GM19395 (cell line): Measurements from ENCODE around the gene TMEM121.

Source experiments
- ATAC-seq: cut with Tn5 transposase; IDR thresholded peaks from one replicate; pipeline ENCODE4 v1.9.1; 2021; ENCODE audit warnings: mild to moderate bottlenecking, moderate library complexity; ENCODE audit not compliant: unreplicated experiment

TMEM121 gene

DNA sequence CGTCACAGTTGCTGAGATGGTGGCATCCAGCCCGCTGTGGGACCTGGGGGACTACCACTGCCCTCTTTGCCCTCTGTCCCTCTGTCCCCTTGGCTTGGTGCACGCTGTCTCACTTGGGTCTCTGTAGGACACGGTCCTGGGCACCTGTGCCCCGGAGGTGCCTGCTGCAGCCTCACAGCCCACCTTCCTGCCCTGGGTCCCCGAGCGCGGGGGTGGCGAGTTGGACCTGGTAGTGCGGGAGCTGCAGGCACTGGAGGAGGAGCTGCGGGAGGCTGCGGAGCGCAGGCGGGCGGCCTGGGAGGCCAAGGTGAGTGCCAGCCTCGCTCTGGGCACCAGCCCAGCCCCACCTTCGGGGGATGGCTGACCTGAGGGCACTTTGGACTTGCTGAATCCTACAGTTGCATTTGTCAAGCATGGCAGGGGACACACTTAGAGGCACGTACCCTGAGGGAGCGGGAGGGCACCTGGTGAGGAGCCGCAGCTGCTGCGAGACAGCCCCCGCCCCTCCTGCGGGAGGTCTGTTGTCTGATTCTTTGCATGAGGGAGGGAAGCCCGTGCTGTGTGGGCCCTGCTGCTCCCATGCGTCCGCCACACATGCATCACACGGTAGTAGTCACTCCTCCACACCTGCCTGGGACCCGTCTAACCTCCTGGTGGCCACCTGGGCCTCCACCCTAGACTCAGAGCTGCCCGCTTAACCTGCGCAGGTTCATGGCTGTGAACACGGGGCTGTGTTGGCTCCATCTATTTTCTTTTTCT, 28.5 kb upstream of the TMEM121 start:
- ATAC-seq, result no peak

DNA sequence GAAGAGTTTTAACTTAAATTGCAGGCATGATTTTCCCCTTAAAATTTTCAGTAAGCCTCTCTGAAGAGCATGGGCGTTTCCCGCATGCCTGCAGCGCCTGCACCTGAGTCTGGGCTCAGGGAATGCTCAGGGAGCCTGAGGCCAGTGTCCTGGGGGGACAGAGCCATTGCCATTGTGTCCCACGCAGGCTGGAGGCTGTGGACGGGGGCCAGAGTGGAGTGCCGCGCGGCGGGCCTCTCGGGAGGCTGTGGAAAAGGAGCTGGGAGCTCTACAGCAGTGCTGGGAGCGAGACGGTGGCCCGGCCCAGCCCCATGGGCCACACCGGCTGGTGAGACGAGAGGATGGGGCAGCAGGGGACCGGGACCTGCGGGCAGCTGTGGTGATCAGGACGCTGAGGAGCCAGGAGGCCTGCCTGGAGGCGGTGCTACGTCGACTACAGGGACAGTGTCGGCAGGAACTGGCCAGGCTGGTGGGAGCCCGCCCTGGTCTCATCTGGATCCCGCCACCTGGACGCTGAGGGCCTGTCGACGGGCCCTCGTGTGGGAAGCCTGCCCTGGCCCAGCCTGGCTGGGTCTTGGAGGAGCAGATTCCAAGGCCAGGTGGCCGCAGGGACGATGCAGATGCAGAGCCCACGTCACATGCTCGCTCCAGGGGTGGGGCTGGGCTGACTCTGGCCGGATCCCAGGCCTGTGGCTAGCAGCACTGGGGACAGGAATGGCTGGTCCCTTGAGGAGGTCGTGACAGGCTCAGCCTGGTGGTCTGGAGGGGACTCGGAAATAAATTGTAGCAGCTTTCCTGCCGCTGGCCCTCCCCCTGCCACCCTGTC, 27.7 kb upstream of the TMEM121 start:
- ATAC-seq, result no peak

DNA sequence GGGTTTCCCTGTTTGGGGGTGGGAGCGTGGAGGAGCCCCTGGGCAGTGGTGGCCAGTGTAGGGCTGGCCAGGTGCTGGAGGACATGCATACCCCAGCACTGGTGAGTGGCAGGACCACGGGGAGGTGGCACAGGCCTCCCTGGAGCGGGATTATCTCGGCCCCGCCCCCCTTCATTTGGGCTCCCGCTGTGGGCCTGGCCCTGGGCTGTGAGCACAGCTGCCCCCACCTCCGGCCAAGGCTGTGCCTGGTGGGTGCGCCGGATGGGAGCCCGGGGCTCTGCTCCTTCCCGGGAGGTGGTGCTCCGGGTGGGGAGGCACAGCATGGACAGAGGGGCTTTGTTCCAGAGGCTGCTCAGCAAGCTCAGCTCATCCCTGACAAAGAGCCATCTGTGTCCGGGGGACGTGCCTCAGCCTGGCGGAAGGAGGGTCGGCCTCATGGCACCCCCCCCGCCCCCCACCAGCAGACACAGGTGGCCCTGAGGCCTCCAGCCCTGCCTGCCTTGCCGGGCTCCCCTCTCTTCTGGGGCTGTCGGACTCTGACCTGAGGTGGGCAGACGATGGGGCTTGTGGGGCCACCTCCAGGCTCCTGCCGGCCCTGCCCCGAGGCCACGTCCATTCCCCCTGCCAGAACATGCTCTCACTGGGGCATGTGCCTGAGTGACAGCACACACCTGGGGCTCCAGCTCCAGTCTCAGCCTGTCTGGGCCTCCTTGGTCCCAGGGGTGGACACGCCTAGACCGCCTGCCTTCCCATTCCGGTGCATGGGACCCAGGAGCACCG, 26.9 kb upstream of the TMEM121 start:
- no peak for ATAC-seq

DNA sequence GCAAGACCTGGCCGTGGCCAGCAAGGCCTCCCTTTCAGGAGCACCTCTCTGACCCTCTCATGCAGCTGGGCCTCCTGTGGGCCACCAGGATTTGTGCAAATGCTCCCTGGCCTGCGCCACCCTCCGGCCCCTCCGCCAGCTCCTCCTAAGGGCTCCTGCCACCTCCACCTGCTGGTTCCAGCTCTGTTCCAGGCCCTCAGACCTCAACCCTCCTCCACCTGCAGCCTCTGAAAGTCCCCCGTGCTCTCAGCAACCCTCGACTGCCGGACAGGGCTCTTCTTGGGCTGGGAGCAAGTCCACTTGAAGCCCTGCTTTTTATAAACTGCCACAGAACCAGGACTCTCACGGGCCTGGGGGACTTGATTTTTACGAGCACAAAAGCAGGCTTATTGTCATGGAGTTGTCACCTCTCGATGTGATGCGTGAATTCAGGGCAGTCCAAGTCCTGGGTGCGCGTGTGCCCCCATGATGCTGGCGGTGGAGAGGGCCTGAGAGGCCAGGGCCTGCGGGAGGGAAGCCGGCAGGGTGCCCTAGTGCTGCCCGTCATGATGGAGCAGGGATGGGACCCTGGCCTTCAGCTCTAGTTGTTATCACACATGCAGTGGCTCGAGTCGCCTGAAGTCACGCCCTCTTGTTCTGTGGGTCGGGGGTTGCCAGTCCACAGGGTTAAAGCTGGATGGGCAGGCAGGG, 26.2 kb upstream of the TMEM121 start:
- no peak for ATAC-seq

DNA sequence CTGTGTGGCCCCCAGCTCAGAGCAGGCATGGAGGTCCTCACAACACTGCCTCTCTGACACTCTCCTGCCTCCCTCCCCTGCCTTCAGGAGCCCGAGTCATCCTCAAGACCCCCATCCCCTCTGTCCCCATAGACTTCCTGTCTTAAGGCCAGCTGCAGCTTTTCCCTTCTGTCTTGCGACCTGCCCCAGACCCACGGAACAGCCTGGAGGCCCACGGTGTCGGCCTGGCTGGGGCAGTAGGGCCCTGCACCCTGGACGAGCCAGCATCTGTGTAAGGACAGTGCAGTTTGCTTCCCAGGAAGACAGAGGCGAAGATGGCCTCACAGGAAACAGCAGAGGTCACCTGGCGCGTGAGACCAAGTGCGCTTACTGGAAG, 25.7 kb upstream of the TMEM121 start:
- ATAC-seq, result no peak

DNA sequence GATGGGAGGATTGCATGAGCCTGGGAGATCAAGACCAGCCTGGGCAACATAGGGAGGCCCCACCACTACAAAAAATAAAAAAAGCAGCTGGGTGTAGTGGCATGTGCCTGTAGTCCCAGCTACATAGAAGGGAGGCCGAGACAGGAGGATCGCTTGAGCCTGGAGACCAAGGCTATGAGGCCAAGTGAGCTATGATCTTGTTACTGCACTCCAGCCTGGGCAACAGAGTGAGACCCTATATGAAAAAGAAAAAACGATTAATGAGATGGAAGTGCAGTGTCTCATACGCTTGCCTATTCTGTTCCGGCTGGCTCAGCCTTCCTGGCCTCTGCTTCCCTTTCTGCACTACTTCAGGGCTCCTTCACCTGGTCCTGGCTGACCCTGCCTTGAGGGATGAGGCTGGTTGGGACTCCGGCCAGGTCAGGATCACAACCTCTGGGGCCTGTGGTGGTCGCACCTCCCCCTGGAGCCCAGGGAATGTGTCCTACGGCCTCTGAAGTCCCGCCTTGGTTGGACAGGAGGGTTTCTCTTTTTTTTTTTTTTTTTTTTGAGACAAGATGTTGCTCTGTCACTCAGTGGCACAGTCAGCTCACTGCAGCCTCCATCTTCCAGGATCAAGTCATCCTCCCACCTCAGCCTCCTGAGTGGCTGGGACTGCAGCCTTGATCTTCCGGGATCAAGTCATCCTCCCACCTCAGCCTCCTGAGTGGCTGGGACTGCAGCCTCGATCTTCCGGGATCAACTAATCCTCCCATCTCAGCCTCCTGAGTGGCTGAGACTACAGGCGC, 24.7 kb upstream of the TMEM121 start:
- no peak for ATAC-seq

DNA sequence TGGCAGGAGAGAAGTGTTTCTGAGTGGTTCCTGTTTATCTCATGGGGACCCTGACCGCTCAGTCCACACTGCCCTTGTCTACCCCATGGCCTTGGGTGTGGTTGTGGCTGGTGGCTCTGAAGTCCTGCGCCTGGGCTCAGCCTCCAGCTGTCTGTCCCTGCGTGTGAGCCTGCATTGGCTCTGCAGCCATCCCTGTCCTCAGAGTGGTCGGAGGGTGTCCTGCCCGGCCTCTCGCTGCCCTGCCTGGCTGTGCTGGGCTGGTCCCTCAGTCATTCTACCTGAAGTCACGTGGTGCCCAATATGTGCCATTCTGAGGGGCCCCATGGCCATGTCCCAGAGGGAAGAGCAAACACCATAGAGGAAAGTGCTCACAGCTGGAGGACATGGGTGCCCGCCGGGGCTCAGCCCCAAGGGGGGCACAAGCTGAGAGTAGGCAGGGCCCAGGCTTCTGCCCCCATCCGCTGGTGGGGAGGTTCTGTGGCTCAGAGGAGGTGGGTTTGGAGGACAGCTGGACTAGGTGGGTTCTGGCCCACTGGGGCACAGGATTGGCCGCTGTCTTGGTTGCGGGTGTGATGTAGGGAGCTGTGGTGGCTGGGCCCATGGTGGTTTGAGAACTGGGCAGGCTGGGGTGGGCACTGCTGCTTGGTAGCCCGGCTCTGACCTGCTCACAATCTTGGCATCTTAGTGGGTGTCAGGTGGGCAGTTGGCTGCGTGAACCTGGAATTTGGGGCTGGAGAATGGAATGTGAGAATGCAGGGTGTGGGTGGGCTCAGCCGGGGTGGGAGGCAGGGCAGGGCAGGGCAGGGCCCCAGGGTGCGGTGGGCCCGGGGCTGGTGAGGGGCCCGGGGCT, 23.7 kb upstream of the TMEM121 start:
- no peak for ATAC-seq

DNA sequence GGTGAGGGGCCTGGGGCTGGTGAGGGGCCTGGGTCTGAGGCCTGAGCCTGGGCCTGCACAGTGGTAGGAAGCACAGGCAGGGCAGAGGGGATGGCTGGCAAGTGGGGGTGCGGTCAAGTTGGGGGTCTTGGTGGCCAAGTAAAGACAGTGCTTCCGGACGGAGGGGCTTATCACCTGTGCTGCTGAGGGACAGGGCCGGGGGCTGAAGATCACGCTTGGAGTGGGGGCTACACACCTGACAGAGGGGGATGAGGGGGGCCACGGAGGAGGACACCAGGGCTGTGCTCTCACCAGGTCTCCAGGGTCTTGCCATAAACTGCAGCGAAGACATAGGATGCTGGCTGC, 23.1 kb upstream of the TMEM121 start:
- no peak for ATAC-seq

DNA sequence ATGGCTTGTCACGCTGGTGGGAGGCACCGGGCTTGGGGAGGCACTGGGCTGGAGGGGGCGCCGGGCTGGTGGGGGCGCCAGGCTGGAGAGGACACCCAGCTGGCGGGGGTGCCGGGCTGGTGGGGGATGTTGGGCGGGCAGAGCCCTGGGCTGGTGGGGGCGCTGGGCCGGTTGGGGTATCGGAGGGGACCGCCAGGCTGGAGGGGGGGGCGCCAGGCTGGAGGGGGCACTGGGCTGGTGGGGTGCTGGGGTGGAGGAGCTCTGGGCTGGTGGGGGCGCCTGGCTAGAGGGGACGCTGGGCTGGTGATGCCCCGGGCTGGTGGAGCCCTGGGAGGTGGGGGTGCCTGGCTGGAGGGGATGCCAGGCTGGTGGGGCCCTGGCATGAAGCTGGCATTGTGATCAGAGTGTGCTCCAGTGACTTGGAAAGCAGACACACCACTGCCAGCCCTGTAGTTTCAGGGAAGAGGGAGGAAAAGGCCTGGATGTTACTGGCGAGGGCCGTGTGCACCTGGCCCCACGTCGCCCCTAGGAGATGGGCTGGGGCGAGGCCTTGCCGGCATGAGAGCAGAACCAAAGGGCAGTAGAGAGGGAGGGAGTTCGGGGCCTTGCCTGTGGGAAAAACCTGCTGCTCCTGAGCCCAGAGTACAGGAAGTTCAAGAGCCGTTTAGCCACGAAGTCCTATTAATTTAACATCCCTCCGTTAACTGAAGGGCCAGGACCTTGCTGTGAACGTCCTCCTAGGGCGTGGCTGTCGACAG, 22.3 kb upstream of the TMEM121 start:
- no peak for ATAC-seq

DNA sequence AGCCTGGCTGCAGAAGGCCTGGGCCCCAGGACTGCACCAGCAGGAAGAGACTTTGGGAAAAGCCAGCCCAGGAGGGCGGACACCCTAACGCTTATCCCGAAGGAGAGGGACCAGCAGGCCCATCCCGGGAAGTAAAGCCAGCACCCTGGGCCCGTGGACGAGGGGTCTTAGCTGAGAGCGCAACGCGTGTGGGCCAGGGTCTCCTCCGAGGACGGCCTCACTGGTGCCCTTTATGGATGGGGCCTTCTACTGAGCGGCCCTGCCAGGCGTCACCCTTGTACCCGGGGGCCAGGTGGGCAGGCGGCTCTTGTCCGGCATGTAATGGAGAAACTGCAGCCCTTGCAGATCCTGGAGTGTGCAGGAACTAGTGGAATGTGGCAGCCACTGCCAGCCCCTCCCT, 21.3 kb upstream of the TMEM121 start:
- no peak for ATAC-seq

DNA sequence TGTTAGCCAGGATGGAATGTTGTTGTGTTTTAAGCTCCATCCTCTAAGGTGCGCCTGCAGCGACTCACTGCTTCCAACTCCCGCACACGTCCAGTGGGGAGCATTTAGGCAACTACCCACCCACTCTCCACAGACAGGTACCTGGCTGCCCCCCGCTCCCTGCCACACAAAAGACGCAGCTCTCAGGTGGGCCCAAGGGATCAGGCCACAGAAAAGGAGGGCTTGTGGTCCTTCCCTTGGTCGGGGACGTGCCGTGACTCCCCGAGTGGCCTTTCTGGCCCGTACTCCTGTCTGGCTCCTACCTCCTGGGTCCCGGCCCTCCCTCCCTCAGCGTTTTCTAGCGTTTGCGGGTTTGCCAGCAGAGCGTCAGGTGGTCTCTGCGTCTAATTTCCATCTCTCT, 19.1 kb upstream of the TMEM121 start:
- no peak for ATAC-seq

DNA sequence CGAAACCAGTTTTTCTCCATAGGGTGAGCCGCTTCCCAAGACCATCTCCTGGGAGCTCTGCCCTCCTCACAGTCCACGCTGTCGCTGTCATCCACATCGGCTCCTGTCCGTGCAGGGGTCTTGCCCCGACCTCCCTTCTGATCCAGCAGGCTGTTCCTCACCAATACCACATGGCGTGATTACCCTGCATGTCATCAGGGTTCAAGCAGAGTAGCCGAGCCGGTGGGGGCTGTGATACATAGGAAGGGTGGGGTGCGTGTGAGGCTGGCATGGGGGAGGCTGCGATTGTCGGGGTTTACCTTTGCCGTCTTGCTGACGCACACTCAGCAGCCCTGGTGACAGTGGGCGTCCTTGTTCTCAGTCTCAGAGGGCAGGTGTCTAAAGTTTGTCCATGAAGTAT, 18.3 kb upstream of the TMEM121 start:
- ATAC-seq, result no peak

DNA sequence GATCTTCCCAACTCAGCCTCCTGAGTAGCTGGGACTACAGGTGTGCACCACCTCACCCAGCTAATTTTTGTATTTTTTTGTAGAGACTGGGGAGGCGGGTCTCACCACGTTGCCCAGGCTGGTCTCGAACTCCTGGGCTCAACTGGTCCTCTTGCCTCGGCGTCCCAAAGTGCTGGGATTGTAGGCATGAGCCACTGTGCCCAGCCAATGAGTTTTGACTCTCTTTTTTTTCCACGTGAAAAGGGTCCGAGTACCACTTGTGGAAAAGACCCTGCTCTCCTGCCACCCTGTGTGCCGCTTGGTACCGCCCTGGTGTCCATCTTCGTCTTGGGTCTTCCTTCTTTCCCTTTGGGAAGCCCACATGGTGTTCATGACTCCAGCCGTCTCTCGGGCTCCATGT, 17.8 kb upstream of the TMEM121 start:
- no peak for ATAC-seq

DNA sequence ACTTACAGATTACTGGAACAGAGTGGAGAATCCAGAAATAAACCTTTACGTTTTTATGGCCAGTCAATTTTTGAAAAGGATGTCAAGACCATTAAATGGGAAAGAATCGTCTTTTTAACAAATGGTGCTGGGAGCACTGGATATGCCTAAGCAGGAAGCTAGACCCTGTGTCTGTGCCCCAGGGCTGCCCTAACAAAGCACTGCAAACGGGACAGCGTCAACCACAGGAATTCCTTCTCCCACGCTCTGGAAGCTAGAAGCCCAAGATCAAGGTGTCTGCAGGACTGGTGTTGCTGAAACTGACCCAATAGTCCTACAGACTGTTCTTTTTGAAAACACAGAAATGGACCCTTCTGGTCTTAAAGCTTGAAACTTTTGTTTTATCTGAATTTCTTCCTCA, 9.3 kb upstream of the TMEM121 start:
- ATAC-seq, result no peak

DNA sequence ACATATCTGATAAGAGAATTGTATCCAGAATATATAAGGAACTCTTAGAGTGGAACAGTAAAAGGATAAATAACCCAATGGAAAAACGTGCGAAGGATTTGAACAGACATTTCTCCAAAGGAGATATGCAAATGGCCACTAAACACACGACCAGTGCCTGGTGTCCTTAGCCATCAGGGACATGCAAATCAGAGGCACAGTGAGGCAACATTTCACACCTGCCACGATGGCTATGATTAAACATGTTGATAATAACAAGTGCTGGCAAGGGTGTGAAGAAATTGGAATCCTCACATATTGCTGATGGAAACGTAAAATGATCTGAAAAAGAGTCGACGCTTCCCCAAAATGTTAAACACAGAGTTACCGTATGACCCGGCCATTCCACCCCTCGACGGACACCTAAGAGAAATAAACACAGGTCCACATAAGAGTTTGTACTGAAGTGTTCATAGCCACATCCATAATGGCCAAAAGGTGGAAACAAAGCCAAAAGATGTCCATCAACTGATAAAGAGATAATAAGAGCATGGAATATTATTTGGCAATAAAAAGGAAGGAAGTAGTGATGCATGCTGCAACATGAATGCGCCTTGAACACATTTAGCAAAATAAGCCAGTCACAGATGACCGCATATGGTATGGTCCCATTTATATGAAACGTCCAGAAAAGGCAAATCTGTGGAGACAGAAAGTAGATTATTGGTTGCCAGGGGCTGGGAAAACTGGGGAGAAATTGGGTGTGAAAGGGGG, 6.3 kb upstream of the TMEM121 start:
- ATAC-seq, result no peak

DNA sequence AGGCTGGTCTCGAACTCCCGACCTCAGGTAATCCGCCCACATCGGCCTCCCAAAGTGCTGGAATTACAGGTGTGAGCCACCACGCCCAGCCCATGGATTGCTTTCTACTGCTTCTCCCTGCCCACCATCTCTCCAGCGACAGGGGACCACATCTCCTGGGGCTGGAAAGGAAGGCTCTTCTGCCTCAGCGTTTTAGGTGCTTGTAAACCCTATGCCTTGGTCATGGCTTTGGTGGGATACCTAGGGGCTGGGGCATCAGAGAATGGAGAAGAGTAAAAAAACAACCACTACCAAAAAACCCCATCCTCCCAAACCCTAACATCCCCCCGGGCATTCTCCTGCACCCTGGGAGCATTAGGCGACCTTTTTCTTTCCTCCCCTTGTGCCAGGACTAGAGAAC, 1.1 kb upstream of the TMEM121 start:
- no peak for ATAC-seq

DNA sequence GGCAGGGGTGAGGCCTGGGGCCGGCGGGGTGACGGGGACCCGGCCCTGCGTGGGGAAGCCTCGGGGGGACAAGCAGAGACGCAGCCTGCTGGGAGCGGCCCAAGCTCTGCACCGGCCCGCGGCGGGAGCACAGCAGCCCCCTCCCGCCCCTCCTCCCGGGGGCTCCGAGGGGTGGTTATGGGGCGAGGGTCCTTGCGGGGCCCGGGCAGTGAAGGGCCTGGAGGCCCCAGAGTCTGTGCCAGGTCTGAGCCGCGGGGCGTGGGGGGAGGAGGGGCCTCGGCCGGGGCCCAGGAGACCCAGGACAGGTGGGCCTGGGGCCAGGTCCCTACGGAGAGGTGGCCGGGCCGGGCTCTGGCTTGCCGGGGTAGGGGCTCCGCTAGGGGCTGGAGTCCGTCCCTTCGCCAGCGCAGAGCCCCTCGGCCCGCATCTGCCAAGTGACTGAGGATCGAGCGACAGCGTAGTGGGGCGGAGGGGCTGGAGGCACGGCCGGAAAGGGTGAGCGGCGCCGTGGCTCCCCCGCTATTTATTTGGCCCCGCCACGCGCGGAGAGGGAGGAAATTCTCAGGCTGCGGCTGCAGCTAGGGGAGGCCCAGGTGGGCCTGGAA, 495 bp downstream of the TMEM121 start:
- ATAC-seq, result no peak

DNA sequence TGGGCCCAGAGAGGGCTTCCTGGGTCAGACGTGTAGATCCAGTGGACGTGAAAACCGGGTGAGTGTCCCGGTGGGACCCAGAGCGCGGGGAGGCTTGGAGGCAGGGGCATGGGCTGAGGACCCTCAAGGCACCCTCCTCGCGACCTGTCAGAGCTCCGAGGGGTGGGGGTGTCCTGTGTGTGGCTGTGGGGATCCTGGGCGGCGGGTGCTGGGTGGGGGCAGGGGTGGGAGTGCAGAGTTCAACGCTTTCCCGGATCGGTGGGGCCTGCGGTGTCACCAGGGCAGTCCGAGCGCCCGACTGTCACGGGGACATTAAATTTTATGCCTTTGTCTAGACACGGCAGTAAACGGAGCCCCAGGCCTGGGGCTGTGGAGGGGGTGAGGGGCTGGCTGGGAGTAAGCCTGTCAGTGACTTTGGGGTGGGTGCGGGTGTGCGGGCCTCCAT, 1.0 kb downstream of the TMEM121 start:
- no peak for ATAC-seq
